ENCODE measurements around the gene SSBP3. TPM values are rescaled to one million over a fixed set of nuclear protein-coding genes. Genes with fewer than 3 reads are reported as not detected.

SSBP3 gene
- total RNA-seq, 1 donor from 2014 or later = 19.7 TPM

- Histone ChIP-seq H3K4me3 (ENCODE audit: low read depth, low read length) (no peak overlapping the region), H3K36me3 (ENCODE audit: control insufficient read depth, insufficient read depth, low read length) (no peaks in the 10 kb centered on the region), H3K27me3 (ENCODE audit: control insufficient read depth, insufficient read depth, low read length) (no peaks in the 10 kb centered on the region)
- no peak for TF ChIP-seq CTCF (IDR thresholded peaks at IDR 0.05; ENCODE audit: insufficient read depth, low read length, poor library complexity, severe bottlenecking)
- DNase-seq (ENCODE audit: low read depth) = peak; percentile 38
These were observed 176.8 kb downstream of the SSBP3 start for GRCh38 chr1:54229281-54229891.

- Histone ChIP-seq H3K27me3 (ENCODE audit: control insufficient read depth, insufficient read depth, low read length) (no peaks in the 10 kb centered on the region), H3K4me3 (ENCODE audit: low read depth, low read length) (no peak overlapping the region), H3K36me3 (ENCODE audit: control insufficient read depth, insufficient read depth, low read length) (no peaks in the 10 kb centered on the region)
- DNase-seq (ENCODE audit: low read depth) = no peak
- TF ChIP-seq CTCF (IDR thresholded peaks at IDR 0.05; ENCODE audit: insufficient read depth, low read length, poor library complexity, severe bottlenecking) = no peak
These were observed 177.5 kb downstream of the SSBP3 start for GRCh38 chr1:54228638-54229079.

GRCh38 chr1:54227891-54228310 lies 178.3 kb downstream of the SSBP3 start:
- H3K36me3 ChIP-seq (ENCODE audit: control insufficient read depth, insufficient read depth, low read length) = no peaks in the 10 kb centered on the region
- no peak overlapping the region for H3K4me3 ChIP-seq (ENCODE audit: low read depth, low read length)
- H3K27me3 ChIP-seq (ENCODE audit: control insufficient read depth, insufficient read depth, low read length) = no peaks in the 10 kb centered on the region
- no peak for DNase-seq (ENCODE audit: low read depth)
- no peak for TF ChIP-seq CTCF (IDR thresholded peaks at IDR 0.05; ENCODE audit: insufficient read depth, low read length, poor library complexity, severe bottlenecking)

GRCh38 chr1:54227091-54227602 lies 179.0 kb downstream of the SSBP3 start:
- Histone ChIP-seq H3K4me3 (ENCODE audit: low read depth, low read length) (no peak overlapping the region), H3K27me3 (ENCODE audit: control insufficient read depth, insufficient read depth, low read length) (no peaks in the 10 kb centered on the region), H3K36me3 (ENCODE audit: control insufficient read depth, insufficient read depth, low read length) (no peaks in the 10 kb centered on the region)
- DNase-seq (ENCODE audit: low read depth) = peak; percentile 55
- TF ChIP-seq CTCF (IDR thresholded peaks at IDR 0.05; ENCODE audit: insufficient read depth, low read length, poor library complexity, severe bottlenecking) = no peak

GRCh38 chr1:54225986-54226559 lies 180.1 kb downstream of the SSBP3 start:
- Histone ChIP-seq H3K27me3 (ENCODE audit: control insufficient read depth, insufficient read depth, low read length) (no peaks in the 10 kb centered on the region), H3K4me3 (ENCODE audit: low read depth, low read length) (no peak overlapping the region), H3K36me3 (ENCODE audit: control insufficient read depth, insufficient read depth, low read length) (no peaks in the 10 kb centered on the region)
- no peak for TF ChIP-seq CTCF (IDR thresholded peaks at IDR 0.05; ENCODE audit: insufficient read depth, low read length, poor library complexity, severe bottlenecking)
- no peak for DNase-seq (ENCODE audit: low read depth)

Measured in kidney epithelial cell (primary cell).